Activated CD4-positive, alpha-beta T cell treated with anti-CD3 and anti-CD28 coated beads, Interleukin-2, amount 10 ng/mL, durations not matched to agents 24 days and 14 days (primary cell): ENCODE data around the gene CNPY4. TPM values are rescaled to one million over a fixed set of nuclear protein-coding genes. Genes with fewer than 3 reads are reported as not detected.
"Not testable (repeated sequence)": the region's sequence is repeated elsewhere in the genome, so short reads cannot be mapped to it uniquely, and the experiment has no call there.

Experiments
- DNase-seq: peaks from one replicate; pipeline ENCODE4 v3.0.0; 2022
- H3K27ac Mint-ChIP-seq: one replicate; pipeline ENCODE4 v1.8.0; 2022; ENCODE audit warnings: mild to moderate bottlenecking, mixed read lengths
- H3K27me3 Mint-ChIP-seq: one replicate; pipeline ENCODE4 v1.8.0; 2022; ENCODE audit warnings: mixed read lengths
- H3K36me3 Mint-ChIP-seq: one replicate; pipeline ENCODE4 v1.8.0; 2022; ENCODE audit warnings: low read depth, mild to moderate bottlenecking, mixed read lengths
- H3K4me1 Mint-ChIP-seq: one replicate; pipeline ENCODE4 v1.8.0; 2021; ENCODE audit warnings: mixed read lengths
- H3K4me3 Mint-ChIP-seq: one replicate; pipeline ENCODE4 v1.8.0; 2022; ENCODE audit warnings: mild to moderate bottlenecking, moderate library complexity, mixed read lengths
- H3K9me3 Mint-ChIP-seq: one replicate; pipeline ENCODE4 v1.8.0; 2021; ENCODE audit warnings: mixed read lengths
- intact Hi-C: fragments of 100-400 bp; cut with micrococcal nuclease; formaldehyde crosslinking; loops from one replicate; pipeline ENCODE4 v1.15.1; 2023
- total RNA-seq: library from RNA; stranded (reverse); gene quantifications from 2 replicates; pipeline ENCODE4 v1.2.3, GENCODE V29; 2022

The CNPY4 gene
- total RNA-seq, 1 donor from 2014 or later = 16.2 TPM

- not testable (repeated sequence) for H3K9me3 Mint-ChIP-seq, H3K27me3 Mint-ChIP-seq, H3K27ac Mint-ChIP-seq, H3K4me3 Mint-ChIP-seq, H3K36me3 Mint-ChIP-seq, DNase-seq
- H3K4me1 Mint-ChIP-seq = peaks cover 22% of the 10 kb centered on the region
- intact Hi-C loops = loop anchor here (1.0 kb wide), 1 partner anchor 136 kb away; no protein-coding TSS in a partner anchor
Observed at GRCh38 chr7:100130220-100130607, 10.8 kb downstream of the CNPY4 start.

GRCh38 chr7:100130608-100131453, 11.4 kb downstream of the CNPY4 start:
- Mint-ChIP-seq H3K27ac (no peak overlapping the region), H3K4me1 (peaks cover 19% of the 10 kb centered on the region), H3K36me3 (no peaks in the 10 kb centered on the region), H3K27me3 (no peaks in the 10 kb centered on the region), H3K9me3 (no peaks in the 10 kb centered on the region), H3K4me3 (peak overlapping the region; percentile 63)
- intact Hi-C loops = loop anchor here (1.0 kb wide), 2 partner anchors 137 to 213 kb away; no protein-coding TSS in a partner anchor
- peak; percentile 96 for DNase-seq

GRCh38 chr7:100132126-100132525, 12.7 kb downstream of the CNPY4 start:
- intact Hi-C loops = no loop called here
- Mint-ChIP-seq H3K4me1 (peaks cover 16% of the 10 kb centered on the region), H3K9me3 (no peaks in the 10 kb centered on the region), H3K4me3 (no peak overlapping the region), H3K27ac (no peak overlapping the region), H3K27me3 (no peaks in the 10 kb centered on the region), H3K36me3 (no peaks in the 10 kb centered on the region)
- DNase-seq = no peak

- H3K27ac Mint-ChIP-seq = no peak overlapping the region
- no peaks in the 10 kb centered on the region for H3K27me3 Mint-ChIP-seq
- no peaks in the 10 kb centered on the region for H3K36me3 Mint-ChIP-seq
- DNase-seq = peak; percentile 91
- peaks cover 18% of the 10 kb centered on the region for H3K4me1 Mint-ChIP-seq
- no peaks in the 10 kb centered on the region for H3K9me3 Mint-ChIP-seq
- H3K4me3 Mint-ChIP-seq = no peak overlapping the region
- intact Hi-C loops = no loop called here
Observed at GRCh38 chr7:100132697-100133151, 13.3 kb downstream of the CNPY4 start.

- Mint-ChIP-seq H3K4me3 (no peak overlapping the region), H3K36me3 (no peaks in the 10 kb centered on the region), H3K4me1 (peaks cover 17% of the 10 kb centered on the region), H3K27me3 (no peaks in the 10 kb centered on the region), H3K27ac (peak overlapping the region; percentile 52), H3K9me3 (no peaks in the 10 kb centered on the region)
- intact Hi-C loops = no loop called here
- peak; percentile 69 for DNase-seq
Observed at GRCh38 chr7:100137851-100138760, 18.7 kb downstream of the CNPY4 start.

GRCh38 chr7:100141555-100141949, 22.1 kb downstream of the CNPY4 start:
- H3K27ac Mint-ChIP-seq = no peak overlapping the region
- no peak overlapping the region for H3K4me3 Mint-ChIP-seq
- intact Hi-C loops = no loop called here
- no peaks in the 10 kb centered on the region for H3K9me3 Mint-ChIP-seq
- no peaks in the 10 kb centered on the region for H3K36me3 Mint-ChIP-seq
- DNase-seq = no peak
- peaks cover 15% of the 10 kb centered on the region for H3K4me1 Mint-ChIP-seq
- no peaks in the 10 kb centered on the region for H3K27me3 Mint-ChIP-seq

- H3K4me3 Mint-ChIP-seq = no peak overlapping the region
- intact Hi-C loops = no loop called here
- H3K9me3 Mint-ChIP-seq = no peaks in the 10 kb centered on the region
- no peak for DNase-seq
- H3K36me3 Mint-ChIP-seq = no peaks in the 10 kb centered on the region
- peaks cover 15% of the 10 kb centered on the region for H3K4me1 Mint-ChIP-seq
- no peak overlapping the region for H3K27ac Mint-ChIP-seq
- no peaks in the 10 kb centered on the region for H3K27me3 Mint-ChIP-seq
Observed at GRCh38 chr7:100142461-100142860, 23.0 kb downstream of the CNPY4 start.

GRCh38 chr7:100146350-100146749, 26.9 kb downstream of the CNPY4 start:
- not testable (repeated sequence) for DNase-seq, H3K27me3 Mint-ChIP-seq, H3K9me3 Mint-ChIP-seq, H3K36me3 Mint-ChIP-seq, H3K4me3 Mint-ChIP-seq, H3K27ac Mint-ChIP-seq
- intact Hi-C loops = loop anchor here (5.0 kb wide), 1 partner anchor 281 kb away; the partner anchor contains the start of genes MEPCE and ZCWPW1
- peaks cover 21% of the 10 kb centered on the region for H3K4me1 Mint-ChIP-seq

GRCh38 chr7:100147278-100147677, 27.8 kb downstream of the CNPY4 start:
- H3K27me3 Mint-ChIP-seq = no peaks in the 10 kb centered on the region
- no peak for DNase-seq
- no peak overlapping the region for H3K4me3 Mint-ChIP-seq
- intact Hi-C loops = loop anchor here (5.0 kb wide), 1 partner anchor 280 kb away; the partner anchor contains the start of genes MEPCE and ZCWPW1
- peaks cover 16% of the 10 kb centered on the region for H3K36me3 Mint-ChIP-seq
- peaks cover 25% of the 10 kb centered on the region for H3K4me1 Mint-ChIP-seq
- no peak overlapping the region for H3K27ac Mint-ChIP-seq
- H3K9me3 Mint-ChIP-seq = no peaks in the 10 kb centered on the region

- Mint-ChIP-seq H3K4me3 (peak overlapping the region; percentile 99), H3K27me3 (no peaks in the 10 kb centered on the region), H3K9me3 (no peaks in the 10 kb centered on the region), H3K27ac (peak overlapping the region; percentile 99), H3K36me3 (peaks cover 22% of the 10 kb centered on the region), H3K4me1 (peaks cover 29% of the 10 kb centered on the region)
- DNase-seq = no peak
- intact Hi-C loops = loop anchor here (1.0 to 5.0 kb wide), 4 partner anchors 10 to 279 kb away; partner anchors contain the start of genes AP4M1, MCM7, MEPCE and TRAPPC14
Observed at GRCh38 chr7:100148225-100148558, 28.8 kb downstream of the CNPY4 start.

- Mint-ChIP-seq H3K4me1 (peaks cover 33% of the 10 kb centered on the region), H3K27me3 (no peaks in the 10 kb centered on the region), H3K27ac (peak within 1 kb of the TSS; percentile 99), H3K4me3 (peak within 1 kb of the TSS; percentile 99), H3K9me3 (no peaks in the 10 kb centered on the region), H3K36me3 (peaks cover 26% of the 10 kb centered on the region)
- peak; percentile 100 for DNase-seq
- intact Hi-C loops = loop anchor here (1.0 to 5.0 kb wide), 4 partner anchors 10 to 279 kb away; partner anchors contain the start of genes AP4M1, MCM7, MEPCE and TRAPPC14
Observed at GRCh38 chr7:100148559-100149328, 29.3 kb downstream of the CNPY4 start, which contains the start of gene LAMTOR4. Gene LAMTOR4 (plus strand): TSS chr7:100148918. CDS start chr7:100148973, 55 bp downstream.

GRCh38 chr7:100152404-100152803, 33.0 kb downstream of the CNPY4 start:
- intact Hi-C loops = no loop called here
- no peaks in the 10 kb centered on the region for H3K9me3 Mint-ChIP-seq
- no peaks in the 10 kb centered on the region for H3K27me3 Mint-ChIP-seq
- H3K4me3 Mint-ChIP-seq = peak overlapping the region; percentile 3
- H3K4me1 Mint-ChIP-seq = peaks cover 43% of the 10 kb centered on the region
- H3K36me3 Mint-ChIP-seq = peaks cover 47% of the 10 kb centered on the region
- DNase-seq = no peak
- peak overlapping the region; percentile 80 for H3K27ac Mint-ChIP-seq
